Gastrocnemius medialis (tissue), 4 donors: ENCODE measurements around the gene ARID1B. TPM values are rescaled to one million over a fixed set of nuclear protein-coding genes. Genes with fewer than 3 reads are reported as not detected.

ENCODE experiments used
- ATAC-seq, 2 donors: fragments of 150-250 bp; one replicate each; pipeline ENCODE4 v1.9.1; 2016
- DNase-seq, 2 donors: peaks; one replicate each; pipeline ENCODE4 v3.0.0-alpha.2; 2019
- H3K27ac ChIP-seq, 4 donors: fragments of 200-600 bp; sonication (generic); 1 replicate in 1 of 4; 2 replicates in 3 of 4; pipeline ENCODE4 v1.5.1; 2016 to 2018; ENCODE audit warnings: mild to moderate bottlenecking in 2 of 4, moderate library complexity in 1 of 4
- H3K27me3 ChIP-seq, 3 donors: fragments of 200-600 bp; sonication (generic) in 2 of 3; 1 replicate in 1 of 3; 2 replicates in 2 of 3; pipeline versions ENCODE4 v1.5.1 to v1.6.0; 2016 to 2019; ENCODE audit warnings: mild to moderate bottlenecking in 1 of 3, moderate library complexity in 1 of 3
- H3K36me3 ChIP-seq, 2 donors: fragments of 200-600 bp; sonication (generic) in 1 of 2; one replicate each; pipeline ENCODE4 v1.5.1; 2017 to 2018
- H3K4me1 ChIP-seq, 2 donors: fragments of 200-600 bp; sonication (generic) in 1 of 2; one replicate each; pipeline ENCODE4 v1.5.1; 2016 to 2017; ENCODE audit warnings: mild to moderate bottlenecking in 2 of 2
- H3K4me3 ChIP-seq, 4 donors: fragments of 200-600 bp; sonication (generic) in 3 of 4; 1 replicate in 1 of 4; 2 replicates in 3 of 4; pipeline ENCODE4 v1.5.1; 2016 to 2019; ENCODE audit warnings: mild to moderate bottlenecking in 2 of 4
- H3K9me3 ChIP-seq, 3 donors: fragments of 200-600 bp; sonication (generic) in 2 of 3; 1 replicate in 1 of 3; 2 replicates in 2 of 3; pipeline ENCODE4 v1.5.1; 2016 to 2019
- CTCF ChIP-seq, 5 experiments: fragments of 450-650 bp in 3 of 5; fragments of 200-600 bp in 2 of 5; sonication (generic) in 2 of 5; IDR thresholded peaks in 4 of 5; conservative IDR thresholded peaks in 1 of 5; 1 replicate in 4 of 5; 2 replicates in 1 of 5; pipeline ENCODE4 v1.5.1; 2016 to 2019; ENCODE audit warnings: antibody characterized with exemption in 5 of 5, mild to moderate bottlenecking in 3 of 5, moderate library complexity in 3 of 5
- POLR2A ChIP-seq, 2 donors: fragments of 450-650 bp; IDR thresholded peaks; one replicate each; pipeline ENCODE4 v1.6.1; 2017; ENCODE audit warnings: antibody characterized with exemption in 2 of 2, mild to moderate bottlenecking in 2 of 2, moderate library complexity in 2 of 2
- in situ Hi-C, 4 donors: fragments of 200-750 bp; cut with MboI; loops; one replicate each; pipeline versions ENCODE4 v1.15.0 to v1.8.0; 2017; ENCODE audit warnings: low sequenced_read_pairs in 4 of 4
- intact Hi-C: fragments of 100-400 bp; cut with DNase I; formaldehyde crosslinking; loops from one replicate; pipeline ENCODE4 v1.15.1; 2023; ENCODE audit warnings: low total_unique reads
- total RNA-seq, 4 donors: library from RNA; depleted of rRNA; stranded (reverse); fragments of >200 nt; gene quantifications; one replicate each; pipeline versions ENCODE4 v1.1.0 to v1.2.3, GENCODE V29; 2016

ARID1B gene
- total RNA-seq, 4 donors from 2014 or later: 54.9 to 75.3 (median 62.0) TPM

- Histone ChIP-seq H3K4me3 (no peak overlapping the region), H3K9me3 (no peaks in the 10 kb centered on the region), H3K36me3 (no peaks in the 10 kb centered on the region), H3K27me3 (no peaks in the 10 kb centered on the region), H3K27ac (no peak overlapping the region), H3K4me1 (peaks cover 18 to 20% of the 10 kb centered on the region in 2 donors)
- no peak for DNase-seq
- intact Hi-C loops: loop anchor here (10.0 kb wide), 2 partner anchors 414 to 1456 kb away; partner anchors contain the start of gene TFB1M
- TF ChIP-seq CTCF (IDR thresholded peaks at IDR 0.05 in 4 of 5, conservative IDR thresholded peaks at IDR 0.05 in 1 of 5) (no peak), POLR2A (IDR thresholded peaks at IDR 0.05) (no peak)
- ATAC-seq: no peak
- in situ Hi-C loops: loop anchor here in 3 of 4 donors (10.0 to 25.0 kb wide), 2 partner anchors 86 to 209 kb away; no protein-coding TSS in a partner anchor
Measured at GRCh38 chr6:156771047-156771446, 6.1 kb upstream of the ARID1B start.

GRCh38 chr6:156771761-156772160 lies 5.4 kb upstream of the ARID1B start:
- no peaks in the 10 kb centered on the region for H3K36me3 ChIP-seq
- intact Hi-C loops (loop anchor here (10.0 kb wide), 2 partner anchors 413 to 1457 kb away; partner anchors contain the start of gene TFB1M), in situ Hi-C loops (loop anchor here in 3 of 4 donors (10.0 to 25.0 kb wide), 2 partner anchors 87 to 209 kb away; no protein-coding TSS in a partner anchor)
- H3K9me3 ChIP-seq: no peaks in the 10 kb centered on the region
- DNase-seq (no peak), ATAC-seq (no peak)
- H3K4me1 ChIP-seq: peaks cover 24% of the 10 kb centered on the region in 2 donors
- TF ChIP-seq POLR2A (IDR thresholded peaks at IDR 0.05): no peak
- no peak for TF ChIP-seq CTCF (IDR thresholded peaks at IDR 0.05 in 4 of 5, conservative IDR thresholded peaks at IDR 0.05 in 1 of 5)
- H3K27ac ChIP-seq: no peak overlapping the region
- H3K4me3 ChIP-seq: no peak overlapping the region
- no peaks in the 10 kb centered on the region for H3K27me3 ChIP-seq

GRCh38 chr6:156773476-156773875 lies 3.7 kb upstream of the ARID1B start:
- DNase-seq: no peak
- H3K27ac ChIP-seq: no peak overlapping the region

GRCh38 chr6:156773935-156774852 lies 3.0 kb upstream of the ARID1B start:
- DNase-seq (no peak), ATAC-seq (no peak)
- Histone ChIP-seq H3K27ac (peak overlapping the region; percentile 15 to 98 (median 58)), H3K9me3 (no peaks in the 10 kb centered on the region), H3K36me3 (no peaks in the 10 kb centered on the region), H3K4me3 (peak overlapping the region in 1 of 4 donors; percentile 7), H3K27me3 (no peaks in the 10 kb centered on the region), H3K4me1 (peaks cover 24% of the 10 kb centered on the region in 2 donors)
- in situ Hi-C loops (loop anchor here in 3 of 4 donors (10.0 to 25.0 kb wide), 2 partner anchors 89 to 212 kb away; no protein-coding TSS in a partner anchor), intact Hi-C loops (loop anchor here (10.0 kb wide), 2 partner anchors 411 to 1459 kb away; partner anchors contain the start of gene TFB1M)
- TF ChIP-seq CTCF (IDR thresholded peaks at IDR 0.05 in 4 of 5, conservative IDR thresholded peaks at IDR 0.05 in 1 of 5) (no peak), POLR2A (IDR thresholded peaks at IDR 0.05) (no peak)

More at GRCh38 chr6:156773476-156773875, 3.7 kb upstream of the ARID1B start:
- intact Hi-C loops (loop anchor here (10.0 kb wide), 2 partner anchors 411 to 1459 kb away; partner anchors contain the start of gene TFB1M), in situ Hi-C loops (loop anchor here in 3 of 4 donors (10.0 to 25.0 kb wide), 2 partner anchors 89 to 211 kb away; no protein-coding TSS in a partner anchor)
- Histone ChIP-seq H3K4me3 (no peak overlapping the region), H3K4me1 (peaks cover 24% of the 10 kb centered on the region in 2 donors), H3K9me3 (no peaks in the 10 kb centered on the region), H3K36me3 (no peaks in the 10 kb centered on the region), H3K27me3 (no peaks in the 10 kb centered on the region)
- no peak for TF ChIP-seq POLR2A (IDR thresholded peaks at IDR 0.05)
- TF ChIP-seq CTCF (IDR thresholded peaks at IDR 0.05 in 4 of 5, conservative IDR thresholded peaks at IDR 0.05 in 1 of 5): no peak
- no peak for ATAC-seq
